ENCODE results near the gene JAGN1.
A peak's percentile ranks its signal among the peaks of the same experiment; 100 is the strongest.
"Not testable (repeated sequence)": the region's sequence is repeated elsewhere in the genome, so short reads cannot be mapped to it uniquely, and the experiment has no call there.

JAGN1 gene

GRCh38 chr3:9879830-9880549 is 10.4 kb upstream of the JAGN1 start, which contains the start of gene CIDEC:
TSS of gene CIDEC (minus strand) at chr3:9880253. CDS start at chr3:9878486, 1,767 bp downstream.
- H3K4me1 Mint-ChIP-seq (ENCODE audit: low read depth), result no peaks in the 10 kb centered on the region
- H3K27ac Mint-ChIP-seq, result no peak within 1 kb of the TSS
- H3K9me3 Mint-ChIP-seq, result no peaks in the 10 kb centered on the region
- no peak for DNase-seq
- H3K27me3 Mint-ChIP-seq, result no peaks in the 10 kb centered on the region
- no peaks in the 10 kb centered on the region for H3K36me3 Mint-ChIP-seq (ENCODE audit: low read depth)
- H3K4me3 Mint-ChIP-seq, result no peak within 1 kb of the TSS

DNA sequence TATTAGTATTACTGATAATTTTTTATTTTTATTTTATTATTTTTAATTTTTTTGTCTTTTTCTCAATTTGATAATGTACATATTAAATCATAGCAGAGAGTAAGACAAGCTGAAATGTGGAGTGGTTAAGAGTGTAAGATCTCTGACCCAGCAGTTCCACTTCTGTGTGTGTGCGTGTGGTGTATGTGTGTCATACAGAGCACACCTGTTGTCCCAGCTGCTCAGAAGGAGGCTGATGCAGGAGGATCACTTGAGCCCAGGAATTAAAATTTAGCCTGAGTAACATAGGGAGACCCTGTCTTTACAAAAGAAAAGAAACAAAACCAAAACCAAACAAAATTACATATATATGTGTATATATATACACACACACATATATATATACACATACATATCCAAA is 9.0 kb upstream of the JAGN1 start:
- no peak for DNase-seq
- Mint-ChIP-seq H3K9me3 (no peaks in the 10 kb centered on the region), H3K27ac (no peak overlapping the region), H3K4me3 (no peak overlapping the region), H3K27me3 (no peaks in the 10 kb centered on the region), H3K36me3 (ENCODE audit: low read depth) (no peaks in the 10 kb centered on the region), H3K4me1 (ENCODE audit: low read depth) (no peaks in the 10 kb centered on the region)

- DNase-seq, result no peak
- no peaks in the 10 kb centered on the region for H3K36me3 Mint-ChIP-seq (ENCODE audit: low read depth)
- H3K9me3 Mint-ChIP-seq, result no peaks in the 10 kb centered on the region
- H3K27ac Mint-ChIP-seq, result no peak overlapping the region
- no peak overlapping the region for H3K4me3 Mint-ChIP-seq
- no peaks in the 10 kb centered on the region for H3K4me1 Mint-ChIP-seq (ENCODE audit: low read depth)
- H3K27me3 Mint-ChIP-seq, result no peaks in the 10 kb centered on the region
Observed at GRCh38 chr3:9883706-9884554, 6.5 kb upstream of the JAGN1 start.

GRCh38 chr3:9884555-9885165 is 5.8 kb upstream of the JAGN1 start:
- no peak for DNase-seq
- H3K4me1 Mint-ChIP-seq (ENCODE audit: low read depth), result peaks cover 3% of the 10 kb centered on the region
- H3K4me3 Mint-ChIP-seq, result no peak overlapping the region
- no peaks in the 10 kb centered on the region for H3K27me3 Mint-ChIP-seq
- no peaks in the 10 kb centered on the region for H3K9me3 Mint-ChIP-seq
- no peak overlapping the region for H3K27ac Mint-ChIP-seq
- H3K36me3 Mint-ChIP-seq (ENCODE audit: low read depth), result no peaks in the 10 kb centered on the region

DNA sequence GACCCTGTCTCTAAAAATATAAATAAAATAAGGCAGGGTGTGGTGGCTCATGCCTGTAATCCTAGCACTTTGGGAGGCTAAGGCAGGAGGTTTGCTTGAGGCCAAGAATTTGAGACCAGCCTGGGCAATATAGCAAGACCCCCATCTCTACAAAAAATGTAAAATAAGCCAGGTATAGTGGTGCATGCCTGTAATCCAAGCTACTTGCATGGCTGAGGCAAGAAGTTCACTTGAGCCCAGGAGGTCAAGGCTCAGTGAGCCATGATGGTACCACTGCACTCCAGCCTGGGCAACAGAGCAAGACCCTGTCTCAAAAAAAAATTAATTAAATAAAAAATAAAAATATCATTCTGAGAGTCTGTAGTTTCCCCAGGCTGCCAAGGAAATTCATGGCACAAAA is 4.1 kb upstream of the JAGN1 start:
- Mint-ChIP-seq H3K36me3 (ENCODE audit: low read depth) (peaks cover 8% of the 10 kb centered on the region), H3K27ac (no peak overlapping the region), H3K9me3 (no peaks in the 10 kb centered on the region), H3K4me3 (no peak overlapping the region), H3K4me1 (ENCODE audit: low read depth) (peaks cover 10% of the 10 kb centered on the region), H3K27me3 (no peaks in the 10 kb centered on the region)
- DNase-seq, result no peak

DNA sequence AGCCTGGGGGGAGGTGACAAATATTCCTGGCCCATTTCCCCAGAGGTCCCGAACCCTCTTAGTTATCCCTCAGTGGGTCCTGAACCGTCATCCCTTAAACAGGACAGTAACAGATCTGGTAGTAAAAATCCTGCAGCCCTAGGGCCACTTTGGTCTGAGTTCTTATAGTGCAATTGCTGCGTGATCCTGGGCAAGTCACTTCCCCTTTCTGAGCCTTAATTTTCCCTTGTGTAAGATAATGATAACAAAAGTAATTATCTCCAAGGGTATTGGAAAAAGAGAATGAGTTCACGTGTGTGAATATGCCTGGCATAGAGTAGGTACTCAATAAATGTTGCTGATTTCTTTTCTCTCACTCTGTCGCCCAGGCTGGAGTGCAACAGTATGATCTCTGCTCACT is 2.9 kb upstream of the JAGN1 start:
- DNase-seq, result no peak
- Mint-ChIP-seq H3K27me3 (no peaks in the 10 kb centered on the region), H3K4me1 (ENCODE audit: low read depth) (peaks cover 17% of the 10 kb centered on the region), H3K27ac (no peak overlapping the region), H3K9me3 (no peaks in the 10 kb centered on the region), H3K36me3 (ENCODE audit: low read depth) (peaks cover 16% of the 10 kb centered on the region), H3K4me3 (no peak overlapping the region)

DNA sequence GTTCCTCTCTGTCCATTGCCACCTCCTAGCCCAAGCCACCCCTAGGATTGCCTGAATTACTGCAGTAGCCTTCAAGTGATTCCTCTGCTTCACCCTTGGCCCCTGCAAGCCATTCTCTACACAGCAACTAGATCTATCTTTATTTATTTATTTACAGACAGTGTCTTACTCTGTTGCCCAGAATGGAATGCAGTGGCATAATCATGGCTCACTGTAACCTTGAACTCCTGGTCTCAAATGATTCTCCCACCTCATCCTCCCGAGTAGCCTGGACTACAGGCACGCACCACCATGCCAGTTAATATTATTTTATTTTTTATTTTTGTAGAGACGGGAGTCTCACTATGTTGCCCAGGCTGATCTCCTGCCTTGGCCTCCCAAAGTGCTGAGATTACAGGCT is 1.9 kb upstream of the JAGN1 start:
- Mint-ChIP-seq H3K4me1 (ENCODE audit: low read depth) (peaks cover 27% of the 10 kb centered on the region), H3K36me3 (ENCODE audit: low read depth) (peaks cover 26% of the 10 kb centered on the region), H3K27ac (no peak overlapping the region), H3K27me3 (no peaks in the 10 kb centered on the region), H3K4me3 (no peak overlapping the region), H3K9me3 (no peaks in the 10 kb centered on the region)
- no peak for DNase-seq

DNA sequence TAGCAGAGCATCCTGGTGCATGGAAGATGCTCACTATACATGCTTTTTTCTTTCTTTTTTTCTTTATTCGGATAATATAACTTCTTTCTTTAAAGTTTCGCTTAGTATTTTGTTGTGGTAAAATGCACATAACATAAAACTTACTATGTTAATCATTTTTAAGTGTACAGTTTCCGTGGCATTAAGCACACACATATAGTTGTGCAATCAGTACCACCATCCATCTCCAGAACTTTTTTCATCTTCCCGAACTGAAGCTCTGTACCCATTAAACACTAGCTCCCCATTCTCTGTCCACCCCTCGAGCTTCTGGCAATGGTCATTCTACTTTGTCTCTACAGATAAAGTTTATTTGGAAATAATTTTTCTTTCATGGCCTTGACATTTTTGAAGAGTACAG is 1.0 kb upstream of the JAGN1 start:
- peaks cover 35% of the 10 kb centered on the region for H3K36me3 Mint-ChIP-seq (ENCODE audit: low read depth)
- DNase-seq, result no peak
- no peaks in the 10 kb centered on the region for H3K27me3 Mint-ChIP-seq
- H3K9me3 Mint-ChIP-seq, result no peaks in the 10 kb centered on the region
- H3K27ac Mint-ChIP-seq, result peak overlapping the region; percentile 99
- H3K4me1 Mint-ChIP-seq (ENCODE audit: low read depth), result peaks cover 36% of the 10 kb centered on the region
- no peak overlapping the region for H3K4me3 Mint-ChIP-seq

DNA sequence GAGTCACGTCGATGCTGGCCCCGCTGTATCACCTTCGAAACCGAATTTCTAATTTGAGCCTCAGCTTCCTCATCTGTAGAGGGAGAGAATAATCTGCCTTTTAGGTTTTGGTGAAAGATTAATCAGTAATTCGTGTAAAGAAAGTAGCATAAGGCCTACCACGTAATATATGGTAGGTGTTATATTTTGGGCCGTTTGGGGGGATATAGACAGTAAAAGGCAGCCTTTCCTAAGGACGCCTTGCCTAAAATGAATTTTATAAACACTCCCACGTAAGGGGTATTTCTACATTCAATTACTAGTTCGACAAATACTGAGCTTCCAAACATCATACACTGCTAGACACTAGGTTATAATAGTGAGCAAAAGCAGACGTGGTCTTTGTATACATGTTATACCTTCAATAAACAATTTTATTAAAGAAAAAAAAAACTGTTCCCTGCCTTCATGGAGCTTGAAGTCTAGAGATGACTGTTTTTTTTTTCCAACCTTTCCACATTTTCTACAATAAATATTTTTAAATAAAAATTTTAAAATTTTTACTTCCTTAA is 737 bp downstream of the JAGN1 start:
- Mint-ChIP-seq H3K27me3 (no peaks in the 10 kb centered on the region), H3K27ac (peak overlapping the region; percentile 99), H3K9me3 (peaks cover 3% of the 10 kb centered on the region), H3K4me1 (ENCODE audit: low read depth) (peaks cover 47% of the 10 kb centered on the region), H3K36me3 (ENCODE audit: low read depth) (peaks cover 49% of the 10 kb centered on the region), H3K4me3 (peak overlapping the region; percentile 99)
- no peak for DNase-seq

GRCh38 chr3:9893739-9894138 is 3.3 kb downstream of the JAGN1 start:
- Mint-ChIP-seq H3K27me3 (no peaks in the 10 kb centered on the region), H3K36me3 (ENCODE audit: low read depth) (peaks cover 56% of the 10 kb centered on the region), H3K27ac (peak overlapping the region; percentile 70), H3K4me3 (no peak overlapping the region), H3K9me3 (peaks cover 3% of the 10 kb centered on the region), H3K4me1 (ENCODE audit: low read depth) (peaks cover 67% of the 10 kb centered on the region)
- DNase-seq, result no peak

- not testable (repeated sequence) for DNase-seq, H3K4me3 Mint-ChIP-seq, H3K27me3 Mint-ChIP-seq, H3K9me3 Mint-ChIP-seq, H3K27ac Mint-ChIP-seq
- Mint-ChIP-seq H3K4me1 (ENCODE audit: low read depth) (peaks cover 61% of the 10 kb centered on the region), H3K36me3 (ENCODE audit: low read depth) (peaks cover 53% of the 10 kb centered on the region)
Observed at GRCh38 chr3:9895715-9896114, 5.3 kb downstream of the JAGN1 start.

DNA sequence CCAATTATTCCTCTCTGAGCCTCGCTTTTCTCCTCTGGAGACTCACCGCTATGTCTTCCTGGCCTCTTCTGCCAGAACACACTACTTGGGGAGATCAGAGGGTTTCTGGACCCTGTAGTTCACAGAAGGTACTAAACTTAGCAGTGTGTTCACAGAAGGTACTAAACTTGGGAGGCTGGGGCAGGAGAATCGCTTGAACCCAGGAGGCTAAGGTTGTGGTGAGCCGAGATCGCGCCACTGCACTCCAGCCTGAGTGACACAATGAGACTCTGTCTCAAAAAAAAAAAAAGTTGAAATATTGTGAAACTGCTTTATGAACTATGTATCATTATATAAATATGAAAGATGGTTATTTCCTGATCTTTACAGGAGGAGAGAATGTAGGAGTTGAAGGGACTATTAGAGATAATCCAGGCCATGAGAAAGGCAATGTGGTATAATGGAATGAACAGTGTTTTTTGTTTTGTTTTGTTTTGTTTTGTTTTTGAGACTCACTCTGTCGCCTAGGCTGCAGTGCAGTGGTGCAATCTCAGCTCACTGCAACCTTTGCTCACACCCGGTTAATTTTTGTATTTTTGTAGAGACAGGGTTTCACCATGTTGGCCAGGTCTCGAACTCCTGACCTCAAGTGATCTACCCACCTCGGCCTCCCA is 6.5 kb downstream of the JAGN1 start:
- peak overlapping the region; percentile 44 for H3K27ac Mint-ChIP-seq
- H3K9me3 Mint-ChIP-seq, H3K4me3 Mint-ChIP-seq, DNase-seq, H3K27me3 Mint-ChIP-seq: not testable (repeated sequence)
- peaks cover 45% of the 10 kb centered on the region for H3K36me3 Mint-ChIP-seq (ENCODE audit: low read depth)
- H3K4me1 Mint-ChIP-seq (ENCODE audit: low read depth), result peaks cover 62% of the 10 kb centered on the region

DNA sequence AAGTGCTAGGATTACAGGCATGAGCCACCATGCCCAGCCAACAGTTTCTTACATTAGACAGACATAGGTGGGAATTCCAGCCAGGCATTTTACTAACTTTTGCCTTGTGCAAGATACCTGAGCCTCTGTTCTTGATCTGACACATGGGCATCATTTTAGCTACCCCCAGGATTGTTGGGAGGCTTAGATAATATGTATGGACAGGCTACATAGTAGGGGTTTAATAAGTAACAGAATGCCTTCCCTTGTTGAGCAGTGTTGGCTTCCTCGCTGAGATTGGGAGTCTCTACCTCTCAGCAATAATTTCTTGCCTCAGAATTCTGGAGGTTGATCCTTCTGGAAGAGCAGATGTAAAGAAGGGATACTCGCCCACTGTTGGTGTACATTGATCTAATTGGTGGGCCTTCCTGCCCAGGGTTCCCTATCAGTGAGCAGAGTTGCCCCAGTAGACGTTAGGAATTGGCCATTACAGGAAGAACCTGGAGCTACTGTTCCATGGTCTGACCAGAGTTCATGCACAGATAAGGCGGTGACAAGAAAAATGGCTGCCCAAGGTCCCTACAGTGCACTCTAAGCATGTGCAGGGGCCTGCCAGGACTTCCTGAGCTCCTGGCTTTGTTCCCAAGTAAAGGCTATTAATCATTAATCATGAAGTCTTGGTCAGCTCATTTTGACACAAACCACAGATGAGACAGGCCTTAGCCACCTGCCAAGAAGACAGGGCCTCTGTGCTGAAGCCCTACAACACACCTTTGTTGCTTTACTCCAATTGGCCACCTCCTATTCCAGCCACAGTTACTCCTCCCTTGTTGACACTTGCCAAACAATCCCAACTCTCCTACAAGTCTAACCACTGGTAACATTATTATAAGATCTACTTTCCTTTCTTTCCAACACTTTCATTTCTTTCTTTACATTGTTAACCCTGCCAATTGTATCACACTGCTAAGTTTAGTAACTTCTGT is 7.3 kb downstream of the JAGN1 start:
- Mint-ChIP-seq H3K4me3 (no peak overlapping the region), H3K9me3 (peaks cover 3% of the 10 kb centered on the region), H3K36me3 (ENCODE audit: low read depth) (peaks cover 39% of the 10 kb centered on the region), H3K27ac (peak overlapping the region; percentile 44), H3K27me3 (no peaks in the 10 kb centered on the region), H3K4me1 (ENCODE audit: low read depth) (peaks cover 64% of the 10 kb centered on the region)
- no peak for DNase-seq

Measured in activated T-cell treated with anti-CD3 and anti-CD28 coated beads, Interleukin-2, amount 50 U/mL, for 24 hours (primary cell).